GM12864 (cell line): Measurements from ENCODE around the gene SNX10.

Source experiments
- DNase-seq: peaks from one replicate; pipeline ENCODE4 v3.0.0-alpha.2; 2011; ENCODE audit warnings: low read depth
- H3K4me3 ChIP-seq: 2 replicates; pipeline ENCODE4 v1.5.1; 2011; ENCODE audit warnings: mild to moderate bottlenecking, low read depth, low read length, control low read depth
- CTCF ChIP-seq: IDR thresholded peaks from 2 replicates; pipeline ENCODE4 v1.5.1; 2011; ENCODE audit warnings: low read depth, mild to moderate bottlenecking, moderate library complexity, low read length, control low read depth, inconsistent platforms; ENCODE audit errors: missing control alignments

Gene SNX10

GRCh38 chr7:26308551-26308950 lies 16.9 kb downstream of the SNX10 start:
- H3K4me3 ChIP-seq = no peak overlapping the region
- DNase-seq = no peak
- no peak for TF ChIP-seq CTCF

GRCh38 chr7:26309089-26309488 lies 17.4 kb downstream of the SNX10 start:
- no peak for TF ChIP-seq CTCF
- no peak for DNase-seq
- H3K4me3 ChIP-seq = no peak overlapping the region

GRCh38 chr7:26311798-26312197 lies 20.1 kb downstream of the SNX10 start:
- no peak for TF ChIP-seq CTCF
- no peak overlapping the region for H3K4me3 ChIP-seq
- DNase-seq = no peak

GRCh38 chr7:26317211-26317610 lies 25.5 kb downstream of the SNX10 start:
- H3K4me3 ChIP-seq = no peak overlapping the region
- TF ChIP-seq CTCF = no peak
- DNase-seq = no peak

- TF ChIP-seq CTCF = no peak
- no peak overlapping the region for H3K4me3 ChIP-seq
- no peak for DNase-seq
Measured at GRCh38 chr7:26318921-26319320, 27.3 kb downstream of the SNX10 start.

GRCh38 chr7:26319636-26320035 lies 28.0 kb downstream of the SNX10 start:
- no peak for TF ChIP-seq CTCF
- DNase-seq = no peak
- H3K4me3 ChIP-seq = no peak overlapping the region

GRCh38 chr7:26320878-26321277 lies 29.2 kb downstream of the SNX10 start:
- TF ChIP-seq CTCF = no peak
- DNase-seq = no peak
- no peak overlapping the region for H3K4me3 ChIP-seq
